GDM1 (cell line): ENCODE data around the gene CDC123.
"Not testable (repeated sequence)": the region's sequence is repeated elsewhere in the genome, so short reads cannot be mapped to it uniquely, and the experiment has no call there.

Experiments used
- DNase-seq: peaks from one replicate; lab custom pipeline; 2025; lab: John Stamatoyannopoulos, UW

Gene CDC123

GRCh38 chr10:12235116-12235694 lies 39.2 kb downstream of the CDC123 start:
- DNase-seq: no peak

- DNase-seq: no peak
These were observed 39.8 kb downstream of the CDC123 start for GRCh38 chr10:12235796-12236195.

GRCh38 chr10:12237265-12238220 lies 41.6 kb downstream of the CDC123 start:
- no peak for DNase-seq

- DNase-seq: no peak
These were observed 42.8 kb downstream of the CDC123 start for GRCh38 chr10:12238821-12239220.

- no peak for DNase-seq
These were observed 46.0 kb downstream of the CDC123 start for GRCh38 chr10:12241810-12242529.

GRCh38 chr10:12243864-12244620 lies 48.1 kb downstream of the CDC123 start:
- peak; percentile 56 for DNase-seq

GRCh38 chr10:12250181-12250580 lies 54.2 kb downstream of the CDC123 start:
- no peak for DNase-seq

- DNase-seq: not testable (repeated sequence)
These were observed 54.7 kb downstream of the CDC123 start for GRCh38 chr10:12250702-12251101.

- no peak for DNase-seq
These were observed 55.6 kb downstream of the CDC123 start for GRCh38 chr10:12251581-12251980.

- no peak for DNase-seq
These were observed 57.0 kb downstream of the CDC123 start for GRCh38 chr10:12252882-12253546.

GRCh38 chr10:12255048-12255447 lies 59.1 kb downstream of the CDC123 start:
- DNase-seq: no peak

- no peak for DNase-seq
These were observed 64.0 kb downstream of the CDC123 start for GRCh38 chr10:12259988-12260387.

- DNase-seq: no peak
These were observed 66.4 kb downstream of the CDC123 start for GRCh38 chr10:12262278-12262981.

- peak; percentile 45 for DNase-seq
These were observed 68.4 kb downstream of the CDC123 start for GRCh38 chr10:12264204-12264940.

- DNase-seq: no peak
These were observed 73.1 kb downstream of the CDC123 start for GRCh38 chr10:12269056-12269455.

- DNase-seq: no peak
These were observed 75.2 kb downstream of the CDC123 start for GRCh38 chr10:12271210-12271540.

GRCh38 chr10:12277862-12278261 lies 81.9 kb downstream of the CDC123 start:
- DNase-seq: not testable (repeated sequence)

GRCh38 chr10:12279281-12279680 lies 83.3 kb downstream of the CDC123 start:
- DNase-seq: no peak

- DNase-seq: no peak
These were observed 91.8 kb downstream of the CDC123 start for GRCh38 chr10:12287772-12288171.

GRCh38 chr10:12297784-12298183 lies 101.8 kb downstream of the CDC123 start:
- not testable (repeated sequence) for DNase-seq
